GM18507 (cell line): ENCODE results near the gene B4GALT3.

Experiments
- DNase-seq: peaks from one replicate; pipeline ENCODE4 v3.0.0; 2011; ENCODE audit warnings: low read depth; ENCODE audit not compliant: insufficient read length; ENCODE audit errors: extremely low spot score
- FAIRE-seq: peaks from 2 replicates; lab custom pipeline; 2011; peaks lifted over from hg19 to GRCh38; lab: Jason Lieb, UNC

B4GALT3 gene

GRCh38 chr1:161190962-161191521, 13.7 kb upstream of the B4GALT3 start:
- no peak for FAIRE-seq
- no peak for DNase-seq

GRCh38 chr1:161189036-161189435, 11.7 kb upstream of the B4GALT3 start:
- DNase-seq (no peak), FAIRE-seq (no peak)

GRCh38 chr1:161188381-161188780, 11.1 kb upstream of the B4GALT3 start:
- DNase-seq (no peak), FAIRE-seq (no peak)

- DNase-seq (no peak), FAIRE-seq (no peak)
These were observed 10.0 kb upstream of the B4GALT3 start for GRCh38 chr1:161187311-161187710.

- no peak for FAIRE-seq
- no peak for DNase-seq
These were observed 8.5 kb upstream of the B4GALT3 start for GRCh38 chr1:161185732-161186311.

- peak; percentile 75 for DNase-seq
- peak; percentile 98 for FAIRE-seq
These were observed 8.0 kb upstream of the B4GALT3 start for GRCh38 chr1:161185282-161185682.

DNA sequence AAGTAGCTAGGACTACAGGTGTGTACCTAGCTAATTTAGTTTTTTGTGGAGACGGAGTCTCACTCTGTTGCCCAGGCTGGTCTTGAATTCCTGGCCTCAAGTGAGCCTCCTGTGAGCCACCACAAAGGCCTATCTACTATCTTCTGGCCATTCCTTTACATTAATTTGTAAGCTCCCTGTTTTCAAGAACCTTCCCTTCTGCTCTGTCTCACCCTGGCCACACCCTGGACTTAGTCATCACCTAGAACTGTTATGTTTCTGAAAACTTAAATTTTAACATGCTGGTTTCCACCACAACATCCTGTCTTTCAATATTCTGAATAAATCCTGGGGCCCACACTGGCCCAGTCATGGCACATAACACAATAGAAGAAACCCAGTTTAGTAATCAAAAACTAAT, 4.9 kb upstream of the B4GALT3 start:
- peak; percentile 94 for FAIRE-seq
- peak; percentile 30 for DNase-seq

DNA sequence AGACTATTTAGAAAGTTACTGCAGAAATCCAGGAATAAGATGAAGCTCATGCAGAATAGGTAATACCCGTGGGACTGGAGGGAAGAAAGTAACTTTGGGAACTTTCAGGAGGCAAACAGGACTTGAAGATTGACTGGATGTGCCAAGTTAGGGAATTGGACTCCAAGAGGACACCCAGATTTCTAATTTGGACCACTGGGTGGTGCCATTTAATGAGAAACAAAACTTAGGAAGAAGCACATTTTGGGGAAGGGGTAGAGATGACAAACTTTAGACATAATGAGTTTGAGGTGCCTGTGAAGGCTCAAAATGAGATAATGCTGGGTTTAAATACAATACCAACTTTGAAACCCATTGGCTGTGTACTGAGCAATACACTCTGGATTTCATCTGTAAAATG, 3.3 kb upstream of the B4GALT3 start:
- no peak for DNase-seq
- FAIRE-seq = no peak

- no peak for FAIRE-seq
- no peak for DNase-seq
These were observed 2.4 kb upstream of the B4GALT3 start for GRCh38 chr1:161179698-161180097.

- DNase-seq = no peak
- FAIRE-seq = no peak
These were observed 583 bp upstream of the B4GALT3 start for GRCh38 chr1:161177936-161178244.

DNA sequence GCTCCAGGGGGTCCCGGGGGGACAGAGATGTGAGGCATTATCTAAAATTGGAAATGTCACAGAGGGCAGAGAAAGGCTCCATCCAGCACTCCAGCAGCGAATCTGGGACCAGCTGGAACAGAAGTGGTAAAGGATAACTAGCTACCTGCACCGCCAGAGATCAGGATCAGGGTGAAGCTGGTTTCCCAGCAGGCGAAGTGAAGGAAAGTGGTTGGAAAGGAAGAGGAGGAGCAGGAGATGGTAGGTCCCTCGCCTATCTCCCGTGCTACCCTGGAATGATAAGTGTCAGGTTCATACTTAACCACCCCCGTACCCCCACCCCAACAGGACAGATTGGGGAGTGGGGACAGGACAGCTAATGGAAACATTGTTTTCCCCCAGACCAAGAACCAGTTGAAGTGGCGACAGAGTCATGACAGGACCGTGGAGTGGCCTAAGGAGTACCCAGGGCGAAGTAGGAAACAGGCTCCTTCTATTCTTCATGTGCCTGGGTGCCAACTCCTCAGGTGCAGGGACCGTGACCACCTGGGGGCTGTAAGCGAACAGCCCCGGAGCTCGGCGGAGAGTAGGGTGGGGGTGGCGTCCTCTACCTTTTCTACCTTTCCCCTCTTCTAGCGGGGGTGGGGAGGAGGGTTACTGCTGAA, 717 bp downstream of the B4GALT3 start:
- no peak for FAIRE-seq
- DNase-seq = no peak

- FAIRE-seq (peak; percentile 49), DNase-seq (no peak)
These were observed 1.4 kb downstream of the B4GALT3 start for GRCh38 chr1:161175771-161176453.

DNA sequence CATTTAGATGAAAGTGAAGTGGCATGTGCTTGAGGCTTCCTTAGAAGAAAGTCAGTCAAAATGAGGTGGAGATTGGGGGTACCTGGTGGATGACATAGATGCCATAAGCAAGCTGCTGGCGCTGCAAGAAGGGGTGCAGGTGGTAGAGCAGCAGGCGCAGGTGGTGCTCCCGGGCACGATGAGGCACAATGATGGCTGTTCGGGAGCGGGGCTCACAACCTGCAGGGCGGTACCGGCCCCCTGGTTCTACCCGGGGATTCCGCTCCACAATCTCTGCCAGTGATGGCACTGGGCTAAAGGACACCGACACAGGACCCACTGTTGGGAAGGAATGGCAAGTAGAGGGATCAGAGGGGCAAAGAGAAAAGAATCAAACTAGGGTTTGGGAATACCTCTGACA, 2.4 kb downstream of the B4GALT3 start:
- no peak for FAIRE-seq
- no peak for DNase-seq

DNA sequence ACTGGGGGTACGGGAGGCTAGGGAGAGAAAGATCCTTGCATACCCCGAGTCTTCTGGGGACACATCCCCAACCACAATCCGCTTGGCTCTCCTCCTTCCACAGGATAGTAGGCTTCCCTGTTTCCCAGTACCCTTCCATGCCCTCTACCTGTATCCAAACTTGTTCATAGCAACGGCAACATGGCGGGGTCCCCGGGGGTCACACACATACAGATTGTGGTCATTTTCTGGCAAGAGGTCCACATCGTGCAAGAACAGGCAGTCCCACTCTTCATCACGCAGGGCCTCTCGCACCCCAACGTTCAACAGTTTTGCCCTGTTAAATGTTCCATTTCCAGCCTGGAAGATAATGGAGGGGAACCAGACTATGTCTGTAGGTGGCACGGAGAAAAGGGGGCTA, 3.6 kb downstream of the B4GALT3 start:
- DNase-seq = no peak
- no peak for FAIRE-seq

DNA sequence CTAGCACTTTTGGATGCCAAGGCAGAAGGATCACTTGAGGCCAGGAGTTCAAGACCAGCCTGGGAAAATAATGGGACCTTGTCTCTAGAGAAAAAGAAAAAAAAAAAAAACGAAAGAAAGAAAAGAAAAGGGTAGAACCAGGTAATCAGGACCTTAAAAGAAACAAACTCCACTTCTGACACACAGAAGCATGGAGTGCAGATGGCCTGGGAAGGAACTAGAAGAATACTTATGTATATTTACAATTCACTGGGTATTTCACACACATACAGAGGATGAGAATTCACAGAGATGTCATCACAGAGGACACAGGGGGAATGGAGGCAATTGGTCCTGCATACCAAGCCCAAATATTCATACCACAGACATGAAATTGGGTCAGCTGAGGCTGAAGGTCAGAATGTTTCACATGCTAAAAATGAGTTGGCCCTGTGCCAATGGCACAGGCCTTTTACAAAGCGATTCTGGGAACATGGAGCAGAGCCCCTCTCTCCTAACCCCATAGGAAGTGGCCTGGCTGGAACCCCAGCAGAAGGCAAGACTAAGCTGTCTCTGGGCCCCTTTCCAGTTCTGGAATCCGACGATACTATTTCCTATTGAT, 4.4 kb downstream of the B4GALT3 start:
- no peak for FAIRE-seq
- no peak for DNase-seq

GRCh38 chr1:161172349-161172748, 5.0 kb downstream of the B4GALT3 start:
- DNase-seq (no peak), FAIRE-seq (no peak)

DNA sequence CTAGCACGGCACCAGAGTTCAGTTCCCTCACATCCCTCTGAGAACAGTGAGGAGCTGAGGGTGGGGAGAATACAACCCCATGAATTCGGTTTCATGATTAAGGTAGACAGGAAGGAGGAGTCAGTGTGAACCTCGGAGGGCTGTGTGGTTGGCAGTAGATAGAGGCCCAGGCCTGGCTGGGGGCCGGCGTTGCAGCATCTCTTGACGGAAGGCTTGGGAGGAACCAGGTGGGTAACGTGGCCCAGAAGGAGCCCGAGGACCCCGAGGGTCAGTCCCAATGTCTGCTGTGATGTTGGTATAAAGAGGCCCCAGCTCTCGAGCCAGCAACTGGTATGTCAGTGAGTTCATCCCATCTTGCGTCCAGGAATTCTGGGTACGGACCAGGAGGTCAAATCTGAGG, 5.6 kb downstream of the B4GALT3 start:
- no peak for DNase-seq
- FAIRE-seq = no peak

- DNase-seq (no peak), FAIRE-seq (no peak)
These were observed 6.1 kb downstream of the B4GALT3 start for GRCh38 chr1:161171191-161171590.

DNA sequence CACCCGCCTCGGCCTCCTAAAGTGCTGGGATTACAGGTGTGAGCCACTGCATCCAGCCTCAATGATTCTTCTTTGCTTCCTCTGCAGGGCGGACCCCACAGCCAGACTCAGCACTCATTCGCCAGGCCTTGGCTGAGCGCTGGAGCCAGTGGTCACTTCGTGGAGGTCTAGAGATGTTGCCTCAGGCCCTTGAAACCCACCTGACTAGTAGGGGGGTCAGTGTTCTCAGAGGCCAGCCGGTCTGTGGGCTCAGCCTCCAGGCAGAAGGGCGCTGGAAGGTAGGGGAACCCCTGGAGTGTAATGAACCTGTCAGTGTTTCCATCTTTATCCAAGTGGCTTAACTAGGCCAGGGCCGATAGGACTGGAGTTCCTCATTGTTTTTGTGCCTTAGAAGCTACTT, 8.4 kb downstream of the B4GALT3 start:
- DNase-seq = no peak
- no peak for FAIRE-seq

DNA sequence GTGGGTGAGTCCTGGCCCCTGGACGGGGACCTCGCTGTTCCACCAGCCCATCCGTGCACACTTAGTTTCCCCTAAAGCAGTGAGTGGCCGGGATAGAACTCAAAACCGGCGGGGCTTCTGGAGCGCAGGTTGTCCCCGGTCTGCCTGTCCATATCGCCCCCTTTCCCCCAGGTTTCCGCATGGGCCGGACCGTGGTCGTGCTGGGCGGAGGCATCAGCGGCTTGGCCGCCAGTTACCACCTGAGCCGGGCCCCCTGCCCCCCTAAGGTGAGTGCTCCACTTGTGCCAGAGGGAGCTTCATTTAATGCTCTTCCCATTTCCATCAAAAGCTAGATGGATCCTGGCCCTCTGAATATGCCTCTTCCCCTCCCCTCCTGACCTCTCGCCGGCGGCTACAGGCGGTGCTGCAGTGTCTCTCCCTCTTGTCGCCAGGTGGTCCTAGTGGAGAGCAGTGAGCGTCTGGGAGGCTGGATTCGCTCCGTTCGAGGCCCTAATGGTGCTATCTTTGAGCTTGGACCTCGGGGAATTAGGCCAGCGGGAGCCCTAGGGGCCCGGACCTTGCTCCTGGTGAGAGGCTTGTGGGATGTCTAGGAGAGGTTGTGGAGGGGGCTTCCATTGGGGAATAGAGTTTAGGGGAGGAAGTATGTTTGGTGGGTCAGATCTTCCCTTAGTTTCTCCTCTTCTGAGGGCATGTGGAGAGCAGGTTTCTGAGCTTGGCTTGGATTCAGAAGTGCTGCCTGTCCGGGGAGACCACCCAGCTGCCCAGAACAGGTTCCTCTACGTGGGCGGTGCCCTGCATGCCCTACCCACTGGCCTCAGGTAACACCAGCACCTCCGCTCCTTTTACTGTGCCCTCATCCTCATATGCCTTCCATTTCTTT, 10.4 kb downstream of the B4GALT3 start:
- FAIRE-seq (no peak), DNase-seq (no peak)
